Measurements from ENCODE around the gene CLVS2. TPM values are rescaled to one million over a fixed set of nuclear protein-coding genes. Genes with fewer than 3 reads are reported as not detected.

Gene CLVS2, protein sequence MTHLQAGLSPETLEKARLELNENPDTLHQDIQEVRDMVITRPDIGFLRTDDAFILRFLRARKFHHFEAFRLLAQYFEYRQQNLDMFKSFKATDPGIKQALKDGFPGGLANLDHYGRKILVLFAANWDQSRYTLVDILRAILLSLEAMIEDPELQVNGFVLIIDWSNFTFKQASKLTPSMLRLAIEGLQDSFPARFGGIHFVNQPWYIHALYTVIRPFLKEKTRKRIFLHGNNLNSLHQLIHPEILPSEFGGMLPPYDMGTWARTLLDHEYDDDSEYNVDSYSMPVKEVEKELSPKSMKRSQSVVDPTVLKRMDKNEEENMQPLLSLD
- total RNA-seq = not detected

DNA sequence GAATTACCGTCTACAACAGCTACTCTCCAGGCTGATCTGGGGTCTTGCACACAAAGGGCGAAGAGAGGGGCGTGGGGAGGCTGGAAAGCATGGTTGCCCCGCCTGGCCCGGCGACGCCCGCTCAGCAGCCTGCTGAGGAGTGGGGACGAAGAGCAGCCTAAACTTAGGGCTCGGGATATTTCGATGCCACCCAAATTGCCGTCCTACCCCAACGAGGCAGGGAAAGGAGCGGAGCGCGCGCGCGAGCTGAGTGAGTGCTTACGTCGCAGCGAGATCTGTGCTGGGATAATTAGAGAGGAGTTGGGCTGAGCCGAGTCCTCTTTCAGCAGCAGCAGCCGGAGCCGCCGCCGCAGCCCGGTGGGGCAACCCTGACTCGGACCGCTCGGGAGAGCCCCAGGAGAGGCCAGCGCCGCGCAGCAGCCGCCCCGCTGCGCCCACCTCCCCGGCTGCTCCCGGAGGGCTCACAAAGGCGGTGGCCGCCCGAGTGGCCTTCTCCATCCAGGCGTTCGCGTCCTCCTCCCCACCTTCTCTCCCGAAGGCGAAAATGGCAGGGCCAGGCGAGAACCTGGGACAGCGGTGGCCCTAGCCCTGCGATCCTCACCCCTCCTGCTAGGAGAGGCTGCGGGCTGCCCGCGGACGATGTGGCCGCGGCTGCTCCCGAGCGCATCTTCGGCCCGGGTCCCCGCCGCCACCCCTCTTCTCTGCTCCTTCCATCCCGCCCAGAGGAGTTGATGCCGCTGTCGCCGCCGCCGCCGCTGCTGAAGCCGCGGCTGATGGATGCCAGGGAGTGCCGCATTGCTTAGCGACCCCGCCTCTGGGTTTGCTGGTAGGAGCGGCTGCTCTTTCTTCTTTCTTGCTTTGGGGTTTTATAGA lies at the start of gene CLVS2:
Gene CLVS2, plus strand, starts transcription at position 315 of the 873 bp plus-strand sequence. CDS start 1,543 bp downstream, outside the sequence.
- CTCF ChIA-PET = no interaction called here

DNA sequence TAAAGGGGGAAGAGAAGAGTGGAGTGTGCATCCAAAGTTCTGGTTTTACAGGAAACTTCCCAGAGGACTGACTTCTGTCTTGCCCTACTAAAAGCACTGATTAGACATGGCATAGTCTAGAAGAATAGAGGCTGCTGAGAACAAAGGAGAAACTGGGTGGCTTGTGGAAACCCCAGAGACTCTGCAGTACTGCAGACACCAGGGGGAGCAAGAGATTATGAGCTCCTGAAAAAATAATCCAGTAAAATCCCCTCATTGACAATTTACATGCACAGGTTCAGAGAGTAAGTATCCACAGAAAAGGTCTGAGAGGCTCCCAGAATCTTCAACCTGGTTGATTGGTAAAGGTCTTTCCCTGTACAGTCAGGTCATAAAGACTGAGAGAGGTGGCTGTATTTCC lies 48.7 kb upstream of the CLVS2 start:
- ChIA-PET CTCF (no interaction called here), POLR2A (no interaction called here)

More for the DNA sequence above, at the start of gene CLVS2:
- POLR2A ChIA-PET = no interaction called here

DNA sequence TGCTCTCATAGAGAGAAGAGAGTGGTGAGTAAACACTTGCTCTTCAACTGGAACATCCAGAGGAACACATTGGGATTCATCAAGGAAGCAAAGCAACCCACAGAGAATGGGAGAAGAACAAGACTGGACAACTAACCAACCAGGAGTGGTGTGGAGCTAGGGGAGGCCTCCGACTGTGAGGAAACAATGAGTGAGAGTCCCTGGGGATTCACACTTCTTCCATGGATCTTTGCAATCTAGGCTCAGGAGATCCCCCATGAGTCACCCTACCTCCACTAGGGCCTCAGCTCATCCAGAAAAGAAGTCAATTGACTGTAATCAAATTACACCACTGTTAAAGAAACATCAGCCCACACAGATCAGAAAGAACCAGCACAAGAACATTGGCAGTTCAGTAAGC lies 42.3 kb upstream of the CLVS2 start:
- CTCF ChIA-PET = no interaction called here
- POLR2A ChIA-PET = no interaction called here

DNA sequence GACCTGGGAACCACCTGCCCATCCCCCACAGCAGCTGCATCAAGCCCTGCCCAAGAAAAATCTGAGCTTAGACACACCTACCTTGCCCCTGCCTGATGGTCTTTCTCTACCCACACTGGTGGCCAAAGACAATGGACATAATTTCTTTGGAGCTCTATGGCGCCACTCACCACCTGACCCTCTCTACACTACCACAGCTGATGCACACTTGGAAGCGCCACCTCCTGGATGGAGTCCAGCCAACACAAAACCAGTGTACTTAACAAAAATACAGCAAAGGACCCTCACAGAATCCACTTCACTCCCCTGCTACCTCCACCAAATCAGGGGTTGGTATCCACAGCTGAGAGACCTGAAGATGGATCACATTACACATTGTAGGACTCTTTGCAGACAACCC lies 39.7 kb upstream of the CLVS2 start:
- ChIA-PET CTCF (no interaction called here), POLR2A (no interaction called here)

DNA sequence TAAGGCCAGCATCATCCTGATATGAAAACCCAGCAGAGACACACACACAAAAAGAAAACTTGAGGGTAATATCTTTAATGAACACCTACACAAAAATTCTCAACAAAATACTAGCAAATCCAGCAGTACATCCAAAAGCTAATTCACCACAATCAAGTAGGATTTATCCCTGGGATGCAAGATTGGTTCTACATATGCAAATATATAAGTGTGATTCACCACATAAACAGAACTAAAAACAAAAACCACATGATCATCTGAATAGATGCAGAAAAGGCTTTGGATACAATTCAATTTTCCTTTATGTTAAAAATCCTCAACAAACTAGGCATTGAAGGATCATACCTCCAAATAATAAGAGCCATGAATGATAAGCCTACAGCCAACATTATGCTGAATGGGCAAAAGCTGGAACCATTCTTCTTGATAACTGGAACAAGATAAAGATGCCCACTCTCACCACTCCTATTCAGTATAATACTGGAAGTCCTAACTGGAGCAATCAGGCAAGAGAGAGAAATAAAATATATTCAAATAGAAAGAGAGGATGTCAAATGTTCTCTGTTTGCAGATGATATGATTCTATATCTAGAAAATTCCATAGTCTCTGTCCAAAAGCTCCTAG lies 33.9 kb upstream of the CLVS2 start:
- ChIA-PET POLR2A (no interaction called here), CTCF (no interaction called here)

DNA sequence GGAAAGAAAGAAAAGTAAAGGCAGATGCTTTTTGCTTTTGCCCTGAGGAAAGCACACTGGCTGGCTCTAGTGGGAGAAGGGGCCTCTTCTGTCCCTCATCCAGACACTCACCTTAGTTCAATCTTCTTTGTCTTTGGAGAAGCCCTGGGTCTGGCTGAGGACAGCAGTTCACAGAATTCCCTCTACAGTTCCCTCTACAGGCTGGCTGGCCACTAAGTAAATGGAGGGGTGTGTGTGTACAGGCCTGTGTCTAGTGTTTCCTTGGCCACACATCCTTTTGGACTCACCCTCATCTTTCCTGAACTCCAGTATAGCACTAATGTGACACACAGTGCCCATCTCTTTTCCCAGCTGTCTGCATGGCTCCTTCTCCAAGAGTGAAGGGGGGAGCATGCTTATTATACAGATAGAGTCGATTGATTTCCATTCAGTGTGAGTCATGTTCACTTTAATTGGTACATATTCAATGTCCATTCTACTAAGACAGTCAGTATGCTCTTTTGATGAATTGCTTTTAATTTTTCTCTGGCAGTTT lies 26.0 kb upstream of the CLVS2 start:
- ChIA-PET CTCF (no interaction called here), POLR2A (no interaction called here)

DNA sequence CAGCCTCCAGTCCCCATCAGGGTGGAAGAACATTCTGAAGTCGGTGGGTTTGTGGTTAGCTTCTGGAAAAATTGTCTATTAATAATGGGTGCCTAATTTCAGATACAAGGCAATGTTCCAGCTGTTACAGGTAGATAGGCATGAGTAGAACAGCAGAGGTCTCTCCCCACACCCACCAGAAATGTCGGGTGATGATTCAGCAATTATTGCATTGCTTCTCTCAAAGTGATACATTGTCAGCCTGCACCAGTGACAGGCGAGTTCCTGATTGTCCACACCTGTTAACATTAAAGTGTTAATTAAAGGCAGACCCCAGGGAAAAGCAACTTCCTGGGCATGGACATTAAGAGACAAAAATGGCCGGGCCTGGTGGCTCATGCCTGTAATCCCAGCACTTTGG lies 18.9 kb upstream of the CLVS2 start:
- POLR2A ChIA-PET = no interaction called here
- CTCF ChIA-PET = no interaction called here

DNA sequence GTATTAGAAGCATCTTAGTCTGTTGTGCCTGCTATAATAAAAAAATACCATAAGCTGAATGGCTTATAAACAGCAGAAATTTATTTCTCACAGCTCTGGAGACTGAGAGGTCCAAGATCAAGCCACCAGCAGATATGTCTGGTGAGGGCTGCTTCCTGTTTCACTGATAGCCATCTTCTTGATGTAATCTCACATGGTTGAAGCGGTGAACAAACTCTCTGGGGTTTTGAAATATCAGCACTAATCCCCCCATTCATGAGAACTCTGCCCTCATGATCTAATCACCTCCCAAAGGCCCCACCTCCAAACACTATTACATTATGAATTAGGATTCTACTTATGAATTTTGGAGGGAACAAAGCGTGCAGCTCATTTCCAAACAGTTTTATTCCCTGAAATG lies 11.6 kb upstream of the CLVS2 start:
- CTCF ChIA-PET = no interaction called here
- POLR2A ChIA-PET = no interaction called here

DNA sequence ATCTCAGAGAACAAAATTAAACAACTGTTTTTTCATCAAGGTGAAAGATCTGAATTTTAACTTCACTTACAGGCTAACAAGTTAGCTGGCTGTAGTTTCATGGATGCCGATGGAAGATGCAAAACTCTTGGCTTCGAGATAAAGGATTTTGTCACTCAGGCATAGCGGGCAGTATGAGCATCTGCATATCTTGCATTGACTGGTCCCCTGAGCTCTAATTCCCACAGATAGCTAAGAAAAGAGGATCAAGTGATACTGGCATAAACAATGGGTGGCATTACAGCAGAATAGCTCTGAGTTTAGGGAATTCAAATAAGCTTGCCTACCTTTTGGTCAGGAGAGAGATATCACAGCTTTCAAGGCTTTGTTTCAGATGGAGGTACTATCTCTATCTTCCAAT lies 1.8 kb upstream of the CLVS2 start:
- CTCF ChIA-PET = no interaction called here

DNA sequence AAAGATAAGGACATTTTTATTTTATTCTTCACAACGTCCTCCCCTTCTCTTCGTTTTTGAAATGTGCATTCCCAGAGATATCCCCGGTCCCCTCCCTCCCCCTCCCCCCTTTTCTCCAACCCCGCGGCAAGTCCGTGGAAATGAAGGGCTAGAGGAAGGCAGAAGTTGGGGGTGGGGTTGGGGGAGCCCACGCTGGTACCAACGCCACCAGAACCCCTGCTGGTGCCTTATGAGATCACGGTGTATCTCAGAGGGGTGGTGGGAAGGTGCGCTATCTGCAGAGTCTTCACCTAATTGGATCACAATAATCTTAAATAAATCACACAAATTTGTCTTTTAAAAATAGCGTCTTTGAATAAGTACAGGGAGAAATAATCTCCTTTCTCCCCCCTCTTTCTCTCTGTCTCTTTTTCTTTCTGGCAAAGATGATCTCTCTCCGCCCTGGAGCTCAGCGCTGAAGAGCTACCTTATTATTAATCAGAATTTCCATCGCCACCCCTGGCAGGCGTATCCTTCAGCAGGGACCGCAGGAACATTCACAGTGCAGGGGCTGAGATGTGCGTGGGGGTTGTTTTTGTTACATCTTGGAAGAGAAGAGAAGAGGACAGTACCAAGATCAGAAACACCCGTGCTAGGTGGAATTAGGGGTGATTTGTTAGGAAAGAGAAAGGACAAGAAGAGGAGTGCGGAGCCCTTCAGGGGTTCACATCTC lies 915 bp downstream of the CLVS2 start:
- CTCF ChIA-PET = no interaction called here
- POLR2A ChIA-PET = no interaction called here

More for the DNA sequence above, 1.8 kb upstream of the CLVS2 start:
- POLR2A ChIA-PET = no interaction called here

DNA sequence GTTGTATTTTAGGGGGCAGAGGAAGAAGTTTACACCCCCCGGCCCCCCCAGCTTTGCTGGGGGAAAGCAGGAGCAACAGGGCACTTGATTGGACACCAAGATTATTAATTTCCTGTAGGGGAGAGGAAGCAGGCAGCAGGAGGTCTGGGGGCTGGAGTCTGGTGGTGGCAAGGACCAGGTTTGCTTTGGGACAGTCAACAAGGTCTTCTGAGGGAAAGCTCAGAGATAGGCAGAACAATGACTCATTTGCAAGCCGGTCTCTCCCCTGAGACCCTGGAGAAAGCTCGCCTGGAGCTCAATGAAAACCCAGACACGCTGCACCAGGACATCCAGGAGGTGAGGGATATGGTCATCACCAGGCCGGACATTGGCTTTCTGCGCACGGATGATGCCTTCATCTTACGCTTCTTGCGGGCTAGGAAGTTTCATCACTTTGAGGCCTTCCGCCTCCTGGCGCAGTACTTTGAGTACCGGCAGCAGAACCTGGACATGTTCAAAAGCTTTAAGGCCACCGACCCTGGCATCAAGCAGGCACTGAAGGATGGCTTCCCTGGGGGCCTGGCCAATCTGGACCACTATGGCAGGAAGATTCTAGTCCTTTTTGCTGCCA lies 1.6 kb downstream of the CLVS2 start:
- ChIA-PET POLR2A (no interaction called here), CTCF (no interaction called here)

DNA sequence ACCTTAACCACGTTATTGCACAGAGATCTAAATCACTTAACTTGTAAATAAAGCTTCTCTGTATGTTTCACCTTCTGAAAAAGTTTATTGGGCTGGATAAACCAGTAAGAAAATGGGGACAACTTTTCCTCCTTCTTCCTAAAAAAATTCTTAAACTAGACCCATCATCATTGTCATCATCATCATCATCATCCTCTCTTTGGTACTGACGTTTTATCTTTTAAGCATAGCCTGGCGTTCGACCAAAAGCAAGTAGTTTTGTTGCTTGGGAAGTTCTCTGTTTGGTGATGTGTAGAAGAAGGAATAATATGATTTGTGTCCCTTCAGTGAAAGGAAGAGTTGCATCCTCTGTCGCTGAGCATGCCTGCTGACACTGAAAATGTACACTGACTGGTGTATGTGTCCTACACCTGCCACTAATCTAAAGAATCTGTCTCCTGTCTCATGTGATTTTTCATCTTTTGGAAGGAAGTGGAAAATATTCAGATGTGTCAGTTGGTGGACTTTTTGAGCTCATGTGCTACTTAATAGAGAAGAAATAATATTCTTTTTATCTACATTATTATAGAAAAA lies 2.5 kb downstream of the CLVS2 start:
- CTCF ChIA-PET = no interaction called here
- POLR2A ChIA-PET = no interaction called here

DNA sequence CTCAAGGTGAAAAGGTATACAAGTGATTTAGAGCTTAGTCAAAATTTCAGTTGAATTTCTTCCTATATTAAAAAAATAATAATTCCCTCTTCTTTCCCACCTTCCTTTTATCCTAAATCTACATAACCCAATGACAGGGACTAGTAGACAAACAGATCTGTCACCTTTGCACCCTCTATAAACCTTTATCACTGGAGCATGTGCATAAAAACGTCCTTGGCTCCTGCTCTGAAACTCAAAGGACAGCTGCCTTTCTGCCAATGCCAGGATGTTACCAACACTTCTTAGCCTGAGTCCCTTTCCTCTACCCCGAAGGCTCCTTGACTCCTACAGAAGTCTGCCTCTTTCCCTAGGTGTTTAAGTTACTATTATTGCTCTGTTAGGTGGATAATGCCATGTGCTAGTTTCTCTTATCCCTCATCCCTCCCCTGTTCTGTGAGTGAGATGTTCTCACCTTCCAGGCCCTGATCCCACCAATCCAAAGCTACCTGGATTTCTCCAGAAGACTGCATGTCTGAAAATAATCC lies 4.3 kb downstream of the CLVS2 start:
- POLR2A ChIA-PET = no interaction called here
- CTCF ChIA-PET = no interaction called here

DNA sequence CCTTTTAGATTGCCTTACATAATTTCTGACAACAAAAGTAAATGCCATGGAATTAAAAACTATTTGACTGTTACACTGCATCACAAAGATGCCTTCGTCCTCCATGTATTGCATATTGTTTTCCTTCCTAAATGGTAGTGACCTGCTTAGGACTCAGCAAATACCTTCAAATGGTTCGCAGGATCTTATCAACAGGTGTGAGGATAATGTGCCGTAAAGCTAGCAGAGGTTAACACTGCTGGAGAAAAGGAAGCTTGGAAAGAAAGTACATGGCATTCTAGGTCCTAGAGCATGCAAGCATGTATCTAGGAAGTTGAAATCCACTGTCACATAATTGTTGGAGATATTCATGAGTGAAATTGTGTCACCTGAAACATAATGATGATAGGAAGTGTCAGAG lies 5.5 kb downstream of the CLVS2 start:
- CTCF ChIA-PET = no interaction called here
- POLR2A ChIA-PET = no interaction called here

DNA sequence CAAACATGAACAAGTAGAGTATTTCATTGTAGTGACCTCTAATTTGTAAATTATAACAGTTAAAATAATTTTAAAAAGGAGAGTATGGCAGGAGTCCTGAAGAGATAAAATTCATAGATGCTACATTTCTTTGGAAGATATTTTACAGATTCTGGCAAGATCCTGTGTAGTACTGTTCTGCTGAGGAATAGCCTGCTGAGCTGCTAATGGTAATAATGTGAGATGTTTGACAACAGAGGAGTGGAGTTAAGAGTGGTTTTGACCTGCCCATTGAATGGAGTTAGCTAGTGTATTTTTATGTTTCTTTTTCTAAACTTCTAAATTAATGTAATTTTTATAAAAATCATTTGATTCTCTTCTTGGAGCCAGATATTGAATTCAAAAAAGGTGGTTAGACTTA lies 11.8 kb downstream of the CLVS2 start:
- CTCF ChIA-PET = no interaction called here
- POLR2A ChIA-PET = no interaction called here

DNA sequence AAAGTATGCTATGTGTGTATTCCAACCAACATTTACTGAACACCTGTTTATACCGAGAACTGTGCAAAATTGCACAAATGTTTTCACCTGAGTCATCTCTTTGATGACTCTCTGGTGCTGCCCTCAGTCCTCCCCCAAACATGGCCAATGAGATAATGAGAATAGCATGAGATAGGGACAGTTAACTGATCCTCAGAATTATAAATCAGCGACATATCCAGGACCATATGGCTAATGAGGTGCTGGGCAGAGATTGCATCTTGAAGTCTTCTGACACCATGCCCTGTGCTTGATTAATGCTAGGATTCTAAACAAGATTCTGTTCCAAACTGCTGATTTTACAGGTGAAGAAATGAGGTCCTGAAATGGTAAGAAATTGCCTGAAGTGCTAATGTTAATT lies 13.0 kb downstream of the CLVS2 start:
- CTCF ChIA-PET = no interaction called here
- POLR2A ChIA-PET = no interaction called here

DNA sequence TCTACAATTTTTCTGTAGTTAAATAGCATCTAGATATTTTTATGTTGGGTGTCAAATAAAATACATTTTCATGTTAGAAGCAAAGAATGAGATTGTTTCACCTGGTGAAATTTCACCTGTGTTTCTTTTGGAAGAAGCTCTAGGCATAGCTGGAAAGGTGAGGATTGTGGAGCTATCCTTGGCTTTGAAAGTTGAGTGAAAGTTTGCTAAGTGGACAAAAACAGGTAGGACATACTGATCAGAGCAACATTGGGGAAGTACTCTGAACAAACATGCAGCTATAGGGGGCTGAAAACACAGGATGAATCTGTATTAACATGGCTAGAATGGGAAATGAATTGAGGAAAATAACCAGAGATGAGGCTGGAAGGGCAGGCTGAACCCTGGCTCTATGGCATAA lies 18.8 kb downstream of the CLVS2 start:
- CTCF ChIA-PET = no interaction called here
- POLR2A ChIA-PET = no interaction called here

DNA sequence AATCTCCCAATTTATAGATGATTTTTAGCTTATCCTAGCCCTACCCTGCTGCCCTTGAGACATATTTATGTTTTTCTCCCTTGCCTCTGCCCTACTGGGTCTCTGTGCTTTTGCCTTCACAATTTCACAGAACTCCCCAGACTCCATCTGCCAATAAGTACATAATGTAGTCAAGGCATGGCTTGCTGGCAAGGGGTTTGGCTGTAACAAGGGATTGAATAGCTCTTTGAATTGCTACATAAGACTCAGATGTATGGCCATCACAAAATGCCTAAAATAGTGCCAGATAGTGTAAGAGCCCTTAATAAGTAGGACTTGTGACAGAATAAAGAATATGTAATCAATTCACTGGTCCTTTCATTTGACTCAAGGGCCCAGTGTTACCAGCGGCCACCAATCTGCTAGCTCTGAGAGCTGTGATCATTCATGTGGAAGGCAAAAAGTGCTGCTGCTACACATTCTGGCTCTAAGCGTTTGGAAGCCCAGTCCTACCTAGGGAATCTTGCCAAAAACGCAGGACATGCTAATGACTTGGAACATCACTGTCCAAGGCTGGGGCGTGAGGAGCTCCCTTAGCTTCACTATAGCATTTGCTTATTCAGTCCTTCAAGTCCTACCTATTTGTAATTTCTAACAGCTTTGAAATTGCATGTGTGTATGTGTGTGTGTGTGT lies 20.5 kb downstream of the CLVS2 start:
- CTCF ChIA-PET = no interaction called here
- POLR2A ChIA-PET = no interaction called here

DNA sequence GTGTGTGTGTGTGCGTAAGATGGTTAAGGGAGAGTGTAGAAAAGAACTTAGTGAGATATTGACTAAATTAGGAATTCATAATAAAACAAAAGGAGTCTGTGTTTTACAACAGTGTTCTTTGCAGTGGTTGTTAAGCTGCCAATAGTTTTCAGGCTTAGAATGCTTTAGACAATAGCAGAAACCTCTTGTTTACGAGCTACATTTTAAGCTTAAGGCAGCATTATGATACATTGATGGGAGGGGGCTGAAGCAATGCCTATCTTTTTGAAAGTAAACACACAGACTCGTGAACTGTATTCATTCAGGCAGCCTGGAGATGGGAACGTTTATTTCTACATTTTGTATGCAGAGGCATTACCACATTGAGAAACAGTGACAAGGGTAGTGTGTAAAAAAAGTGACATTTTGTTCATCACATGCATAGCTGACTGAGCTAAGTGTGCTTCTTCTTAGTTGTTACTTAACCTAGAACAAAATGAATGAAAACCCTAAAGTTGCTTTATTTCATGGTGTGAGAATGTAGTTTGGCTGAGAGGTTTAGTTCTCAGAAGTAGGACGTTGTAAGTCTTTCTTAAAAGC lies 21.2 kb downstream of the CLVS2 start:
- CTCF ChIA-PET = no interaction called here
- POLR2A ChIA-PET = no interaction called here

All from activated CD8-positive, alpha-beta memory T cell treated with anti-CD3 and anti-CD28 coated beads for 36 hours (primary cell).